GM19351 (cell line): ENCODE measurements around the gene SEPTIN10.
"Not testable (repeated sequence)": the region's sequence is repeated elsewhere in the genome, so short reads cannot be mapped to it uniquely, and the experiment has no call there.

Experiments
- ATAC-seq: cut with Tn5 transposase; IDR thresholded peaks from one replicate; pipeline ENCODE4 v1.9.1; 2021; ENCODE audit warnings: mild to moderate bottlenecking, moderate library complexity; ENCODE audit not compliant: unreplicated experiment

SEPTIN10 gene

GRCh38 chr2:109635426-109636304 is 21.9 kb upstream of the SEPTIN10 start:
- ATAC-seq, result no peak

GRCh38 chr2:109633284-109633961 is 19.7 kb upstream of the SEPTIN10 start:
- no peak for ATAC-seq

GRCh38 chr2:109632158-109632789 is 18.5 kb upstream of the SEPTIN10 start:
- ATAC-seq, result no peak

- no peak for ATAC-seq
These were observed 18.0 kb upstream of the SEPTIN10 start for GRCh38 chr2:109631741-109632140.

GRCh38 chr2:109630441-109631430 is 17.0 kb upstream of the SEPTIN10 start:
- no peak for ATAC-seq

GRCh38 chr2:109629867-109630266 is 16.1 kb upstream of the SEPTIN10 start:
- no peak for ATAC-seq

GRCh38 chr2:109628321-109628720 is 14.6 kb upstream of the SEPTIN10 start:
- not testable (repeated sequence) for ATAC-seq

GRCh38 chr2:109624339-109624738 is 10.6 kb upstream of the SEPTIN10 start:
- no peak for ATAC-seq

- ATAC-seq, result no peak
These were observed 10.2 kb upstream of the SEPTIN10 start for GRCh38 chr2:109623923-109624322.

- ATAC-seq, result no peak
These were observed 9.5 kb upstream of the SEPTIN10 start for GRCh38 chr2:109623297-109623696.

- no peak for ATAC-seq
These were observed 5.4 kb upstream of the SEPTIN10 start for GRCh38 chr2:109619032-109619615.

- no peak for ATAC-seq
These were observed 2.4 kb upstream of the SEPTIN10 start for GRCh38 chr2:109616184-109616583.

- no peak for ATAC-seq
These were observed 1.9 kb upstream of the SEPTIN10 start for GRCh38 chr2:109615637-109616144.

GRCh38 chr2:109614715-109615636 is 1.2 kb upstream of the SEPTIN10 start:
- ATAC-seq, result no peak

- ATAC-seq, result peak; percentile 27
These were observed 465 bp downstream of the SEPTIN10 start for GRCh38 chr2:109613081-109613921.

- ATAC-seq, result no peak
These were observed 2.2 kb downstream of the SEPTIN10 start for GRCh38 chr2:109611467-109612095.

GRCh38 chr2:109609352-109610024 is 4.3 kb downstream of the SEPTIN10 start:
- no peak for ATAC-seq
